Skeletal muscle tissue (tissue), 4 donors: ENCODE results near the gene KDM6B. TPM values are rescaled to one million over a fixed set of nuclear protein-coding genes. Genes with fewer than 3 reads are reported as not detected.

ENCODE experiments used
- H3K27ac ChIP-seq: one replicate; pipeline ENCODE4 v1.7.0; 2013; ENCODE audit warnings: mild to moderate bottlenecking, low read depth, low read length, inconsistent platforms
- H3K27me3 ChIP-seq, 3 donors: one replicate each; pipeline ENCODE4 v1.7.0; 2013; ENCODE audit warnings: low read length in 3 of 3; ENCODE audit not compliant: control insufficient read depth in 3 of 3, insufficient read depth in 3 of 3
- H3K36me3 ChIP-seq, 3 donors: one replicate each; pipeline ENCODE4 v1.7.0; 2013; ENCODE audit warnings: low read length in 3 of 3; ENCODE audit not compliant: control insufficient read depth in 3 of 3, insufficient read depth in 3 of 3
- H3K4me1 ChIP-seq, 3 donors: one replicate each; pipeline ENCODE4 v1.7.0; 2013; ENCODE audit warnings: low read length in 3 of 3, mild to moderate bottlenecking in 3 of 3; ENCODE audit not compliant: control insufficient read depth in 3 of 3, insufficient read depth in 3 of 3
- H3K4me3 ChIP-seq, 3 donors: one replicate each; pipeline ENCODE4 v1.7.0; 2013; ENCODE audit warnings: low read length in 3 of 3
- H3K9ac ChIP-seq, 3 donors: one replicate each; pipeline ENCODE4 v1.7.0; 2013; ENCODE audit warnings: low read length in 3 of 3, mild to moderate bottlenecking in 3 of 3, moderate library complexity in 2 of 3, low read depth in 1 of 3
- H3K9me3 ChIP-seq, 3 donors: one replicate each; pipeline ENCODE4 v1.7.0; 2013; ENCODE audit warnings: low read length in 3 of 3; ENCODE audit not compliant: control insufficient read depth in 3 of 3
- total RNA-seq: library from RNA; depleted of rRNA; stranded (reverse); fragments of >200 nt; gene quantifications from one replicate; pipeline ENCODE4 v1.2.3, GENCODE V29; 2014
- donor health status: Osteomylitis.

KDM6B gene
- total RNA-seq, 1 donor from 2014 or later = 2.6 TPM

DNA sequence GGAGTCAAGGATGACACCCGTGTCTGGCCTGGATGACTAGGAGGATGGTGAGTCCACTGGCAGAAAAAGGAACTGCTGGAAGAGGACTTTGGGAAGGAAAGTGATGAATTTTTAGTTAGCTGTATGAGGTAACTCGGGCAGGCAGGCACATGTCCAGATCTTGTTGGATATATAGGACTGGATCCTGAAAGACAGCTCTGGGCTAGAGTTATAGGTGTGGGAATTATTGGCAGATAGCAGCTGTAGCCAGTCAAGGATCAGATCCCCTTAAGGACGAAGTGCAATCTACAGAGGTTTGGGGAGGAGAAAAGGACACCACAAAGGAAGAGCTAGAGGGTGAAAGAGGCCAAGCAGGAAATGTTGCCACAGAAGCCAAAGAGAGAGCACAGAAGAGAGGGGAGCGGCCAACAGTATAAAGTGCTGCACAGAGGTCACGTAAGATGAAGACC is 33.9 kb downstream of the KDM6B start:
- Histone ChIP-seq H3K9ac (no peak overlapping the region), H3K27me3 (no peaks in the 10 kb centered on the region), H3K4me3 (no peak overlapping the region), H3K4me1 (peaks cover 0 to 5% (median under 1%) of the 10 kb centered on the region in 3 donors), H3K27ac (no peak overlapping the region), H3K9me3 (no peaks in the 10 kb centered on the region), H3K36me3 (peaks cover 0 to 2% (median 0%) of the 10 kb centered on the region in 3 donors)

DNA sequence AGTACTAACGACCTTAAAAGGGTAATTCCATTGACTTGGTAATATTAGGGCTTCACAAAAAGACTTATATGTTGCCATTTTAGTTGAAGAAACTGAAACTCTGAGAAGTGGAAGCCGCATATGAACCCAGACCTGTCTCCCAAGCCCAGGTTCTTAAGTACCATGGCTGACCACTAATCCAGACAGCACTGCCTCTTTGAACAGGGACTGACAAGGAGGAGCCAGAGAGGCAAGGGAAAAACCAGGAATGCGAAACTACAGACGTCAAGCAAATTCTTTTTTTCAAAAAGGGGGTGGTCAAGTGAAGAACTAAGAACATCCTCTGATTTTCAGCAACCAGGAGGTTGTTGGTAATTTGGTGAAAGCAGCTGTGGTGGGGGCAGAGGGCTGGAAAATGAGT is 39.0 kb downstream of the KDM6B start:
- Histone ChIP-seq H3K4me1 (no peaks in the 10 kb centered on the region), H3K9ac (no peak overlapping the region), H3K27me3 (no peaks in the 10 kb centered on the region)

DNA sequence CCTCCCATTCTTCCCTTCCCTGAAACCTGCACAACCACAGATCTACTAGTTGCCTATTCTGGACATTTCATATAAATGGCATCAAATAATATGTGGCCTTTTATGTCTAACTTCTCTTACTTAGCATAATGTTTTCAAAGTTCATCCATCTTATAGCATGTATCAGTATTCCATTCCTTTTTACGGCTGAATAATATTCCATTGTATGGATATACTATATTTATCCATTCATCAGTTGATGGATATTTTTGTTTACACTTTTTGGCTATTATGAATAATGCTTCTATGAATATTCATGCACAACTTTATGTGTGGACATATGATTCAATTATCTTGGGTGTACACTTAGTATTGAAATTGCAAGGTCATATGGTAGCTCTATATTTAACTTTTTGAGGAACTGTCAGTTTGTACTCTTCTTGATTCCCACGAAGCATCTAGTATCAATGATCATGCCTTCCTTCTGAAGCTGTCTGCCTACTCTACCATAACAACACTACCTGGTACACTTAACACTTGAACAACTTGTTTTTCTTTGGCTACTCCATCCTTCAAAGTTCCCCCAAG is 41.9 kb downstream of the KDM6B start:
- H3K4me3 ChIP-seq = no peak overlapping the region
- no peak overlapping the region for H3K9ac ChIP-seq
- no peaks in the 10 kb centered on the region for H3K4me1 ChIP-seq
- H3K27ac ChIP-seq = no peak overlapping the region
- peaks cover 0 to 4% (median 0%) of the 10 kb centered on the region in 3 donors for H3K36me3 ChIP-seq
- H3K27me3 ChIP-seq = peaks cover 0 to 9% (median 0%) of the 10 kb centered on the region in 3 donors
- H3K9me3 ChIP-seq = no peaks in the 10 kb centered on the region

More for the DNA sequence above, 39.0 kb downstream of the KDM6B start:
- Histone ChIP-seq H3K4me3 (no peak overlapping the region), H3K27ac (no peak overlapping the region), H3K9me3 (no peaks in the 10 kb centered on the region), H3K36me3 (peaks cover 0 to 2% (median 0%) of the 10 kb centered on the region in 3 donors)

DNA sequence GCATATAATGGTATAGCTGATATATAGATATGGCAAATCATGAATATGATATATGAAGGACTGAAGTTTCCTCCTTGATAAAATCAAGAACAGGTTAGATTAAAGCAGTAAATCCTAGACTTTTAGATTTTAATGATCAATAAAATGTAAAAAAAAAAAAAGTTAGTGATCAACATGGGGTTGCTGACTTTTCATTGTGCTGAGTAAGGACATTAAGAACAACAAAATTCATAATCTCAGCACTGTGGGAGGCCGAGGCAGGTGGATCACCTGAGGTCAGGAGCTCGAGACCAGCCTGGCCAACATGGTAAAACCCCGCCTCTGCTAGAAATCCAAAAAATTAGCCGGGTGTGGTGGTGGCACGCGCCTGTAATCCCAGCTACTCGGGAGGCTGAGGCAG is 44.2 kb downstream of the KDM6B start:
- Histone ChIP-seq H3K27ac (no peak overlapping the region), H3K9me3 (no peaks in the 10 kb centered on the region), H3K9ac (no peak overlapping the region), H3K27me3 (peaks cover 0 to 16% (median 11%) of the 10 kb centered on the region in 3 donors), H3K4me1 (no peaks in the 10 kb centered on the region), H3K36me3 (peaks cover 0 to 3% (median 0%) of the 10 kb centered on the region in 3 donors), H3K4me3 (no peak overlapping the region)

DNA sequence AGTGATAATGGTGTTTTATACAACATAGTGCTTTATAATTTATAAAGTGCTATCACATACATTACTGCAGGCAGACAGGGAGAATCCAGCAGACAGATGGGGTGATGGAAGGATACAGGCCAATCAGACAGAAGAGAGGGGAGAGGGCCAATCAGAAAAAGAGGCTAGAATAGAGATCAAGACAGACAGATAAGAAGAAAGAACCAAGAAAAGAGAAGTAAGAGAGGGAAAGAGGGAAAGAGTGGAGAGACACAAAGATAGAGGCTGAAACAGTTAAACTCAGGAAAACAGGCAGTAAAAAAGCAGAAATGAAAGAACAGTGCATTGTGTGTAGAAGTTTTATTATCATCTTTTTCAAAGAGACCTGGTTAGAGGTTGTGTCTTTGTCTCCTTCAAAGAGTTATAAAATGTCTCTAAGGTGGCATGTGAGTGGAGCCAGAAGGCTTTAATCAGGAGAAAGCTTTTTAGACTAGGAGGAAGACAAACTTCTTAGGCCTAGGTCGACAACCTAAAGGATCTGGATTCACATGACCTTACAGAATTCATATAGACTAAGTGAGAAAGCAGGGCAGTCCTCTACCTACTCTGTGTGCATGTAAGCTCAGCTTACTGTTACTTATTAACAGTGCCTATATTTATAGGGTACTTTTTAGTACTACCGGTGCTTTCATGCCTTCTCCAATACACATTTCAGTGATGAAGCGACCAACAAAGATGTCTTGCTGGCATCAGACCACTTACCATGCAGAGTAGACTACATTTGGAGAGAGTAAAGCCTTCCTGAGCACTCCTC is 46.3 kb downstream of the KDM6B start:
- H3K4me1 ChIP-seq = no peaks in the 10 kb centered on the region
- H3K9ac ChIP-seq = no peak overlapping the region
- peaks cover 0 to 3% (median 0%) of the 10 kb centered on the region in 3 donors for H3K36me3 ChIP-seq
- H3K27me3 ChIP-seq = peaks cover 0 to 16% (median 11%) of the 10 kb centered on the region in 3 donors
- no peaks in the 10 kb centered on the region for H3K9me3 ChIP-seq
- H3K4me3 ChIP-seq = no peak overlapping the region
- H3K27ac ChIP-seq = no peak overlapping the region

DNA sequence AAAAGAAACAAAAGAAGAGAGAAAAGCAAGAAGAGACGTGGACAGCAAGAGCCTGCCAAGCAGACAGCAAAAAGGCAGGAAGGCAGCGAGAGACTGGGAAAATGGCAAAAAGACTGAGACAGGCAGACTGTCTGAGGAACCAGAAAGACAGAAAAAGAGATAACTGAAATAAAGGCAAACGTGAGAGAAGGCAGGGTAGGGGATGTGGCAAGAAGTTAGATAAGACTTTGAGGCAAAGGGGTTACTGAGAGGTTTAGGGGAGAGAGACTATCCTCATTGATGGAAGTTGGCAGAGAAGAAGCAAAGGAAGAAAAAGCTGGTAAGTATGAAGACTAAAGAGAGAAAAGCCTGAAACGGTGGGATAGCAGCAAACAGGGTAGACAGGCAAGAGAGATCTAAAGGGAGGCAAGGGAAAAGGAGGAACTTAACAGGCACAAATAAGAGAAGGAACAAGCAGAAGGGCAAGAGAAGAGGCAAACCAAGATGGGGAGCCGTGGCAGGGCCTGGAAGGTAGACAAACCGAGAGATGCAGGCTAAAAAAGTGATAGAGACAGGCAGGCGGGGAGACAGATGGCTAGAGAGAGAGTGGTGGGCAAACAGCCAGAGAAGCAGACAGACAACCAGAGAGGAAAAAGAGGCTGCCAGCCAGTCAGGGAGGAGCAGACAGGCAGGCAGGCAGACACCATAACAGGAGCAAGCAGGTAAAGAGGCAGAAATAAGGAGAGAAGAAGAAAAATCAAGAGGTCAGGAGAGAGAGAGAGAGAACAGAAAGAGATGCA is 47.4 kb downstream of the KDM6B start:
- Histone ChIP-seq H3K36me3 (peaks cover 0 to 3% (median 0%) of the 10 kb centered on the region in 3 donors), H3K27me3 (peaks cover 0 to 25% (median 22%) of the 10 kb centered on the region in 3 donors), H3K27ac (no peak overlapping the region), H3K4me1 (peaks cover 10% of the 10 kb centered on the region in 3 donors), H3K9me3 (no peaks in the 10 kb centered on the region), H3K9ac (no peak overlapping the region), H3K4me3 (no peak overlapping the region)

DNA sequence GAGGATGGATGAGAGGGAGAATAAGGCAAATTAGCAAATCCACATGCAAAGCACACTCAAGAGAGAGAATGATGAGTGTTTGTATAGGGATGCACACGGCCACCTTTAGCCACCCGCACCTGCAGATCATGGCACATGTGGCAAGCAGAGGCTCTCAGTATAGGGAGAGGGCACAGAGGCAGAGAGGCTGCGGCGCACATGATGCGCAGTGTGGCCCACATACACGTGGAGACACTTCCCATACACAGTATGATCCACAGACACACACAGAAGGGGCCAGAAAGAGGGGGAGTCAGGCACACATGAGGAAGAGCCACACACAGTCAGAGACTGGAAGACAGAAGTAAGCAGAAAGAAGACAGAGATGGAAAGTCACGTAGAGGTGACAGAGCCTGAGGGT is 48.1 kb downstream of the KDM6B start:
- no peak overlapping the region for H3K4me3 ChIP-seq
- H3K36me3 ChIP-seq = peaks cover 0 to 3% (median 0%) of the 10 kb centered on the region in 3 donors
- H3K27me3 ChIP-seq = peaks cover 0 to 28% (median 25%) of the 10 kb centered on the region in 3 donors
- no peak overlapping the region for H3K27ac ChIP-seq
- peaks cover 16% of the 10 kb centered on the region in 3 donors for H3K4me1 ChIP-seq
- no peak overlapping the region for H3K9ac ChIP-seq
- H3K9me3 ChIP-seq = no peaks in the 10 kb centered on the region

DNA sequence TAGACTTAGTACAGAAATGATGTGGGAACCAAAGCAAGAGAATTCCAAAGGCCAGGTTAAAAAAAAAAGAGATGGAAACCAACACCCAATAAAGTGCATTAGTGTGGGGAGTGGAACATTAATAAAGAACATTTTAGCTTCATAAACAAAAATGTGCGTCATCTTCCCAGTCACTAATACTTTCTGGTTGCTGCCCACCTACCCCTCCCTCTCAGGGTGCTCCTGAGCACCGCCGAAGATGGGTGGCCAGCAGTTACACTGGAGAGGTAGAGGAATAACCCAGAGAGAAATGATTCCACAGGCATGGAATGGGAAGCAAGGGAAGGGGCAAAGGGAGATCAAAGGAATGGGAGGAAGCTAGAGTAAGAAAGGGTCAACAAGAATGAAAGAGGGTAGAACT is 48.6 kb downstream of the KDM6B start:
- Histone ChIP-seq H3K27me3 (peaks cover 0 to 31% (median 25%) of the 10 kb centered on the region in 3 donors), H3K36me3 (peaks cover 0 to 3% (median 0%) of the 10 kb centered on the region in 3 donors), H3K27ac (no peak overlapping the region), H3K9ac (no peak overlapping the region), H3K9me3 (no peaks in the 10 kb centered on the region), H3K4me3 (no peak overlapping the region), H3K4me1 (peaks cover 21 to 22% (median 21%) of the 10 kb centered on the region in 3 donors)
